Right lobe of liver (tissue), 6 donors: ENCODE measurements around the gene GPR31. TPM values are rescaled to one million over a fixed set of nuclear protein-coding genes. Genes with fewer than 3 reads are reported as not detected.

ENCODE experiments used
- ATAC-seq, 4 donors: fragments of 200-7000 bp; cut with Tn5 transposase; one replicate each; pipeline ENCODE4 v1.9.1; 2020; ENCODE audit warnings: mild to moderate bottlenecking in 4 of 4, moderate library complexity in 4 of 4
- DNase-seq, 3 donors: peaks; one replicate each; pipeline ENCODE4 v3.0.0-alpha.2; 2020
- H3K27ac ChIP-seq, 3 donors: fragments of 200-600 bp; one replicate each; pipeline ENCODE4 v1.8.0; 2022
- H3K27me3 ChIP-seq, 2 donors: fragments of 200-600 bp; one replicate each; pipeline ENCODE4 v1.8.0; 2022
- H3K36me3 ChIP-seq, 4 donors: fragments of 200-600 bp; sonication (generic) in 1 of 4; one replicate each; pipeline versions ENCODE4 v1.5.1 to v1.8.0; 2017 to 2022; ENCODE audit warnings: control low read depth in 1 of 4
- H3K4me1 ChIP-seq, 4 donors: fragments of 200-600 bp; sonication (generic) in 1 of 4; one replicate each; pipeline versions ENCODE4 v1.5.1 to v1.8.0; 2017 to 2022; ENCODE audit warnings: control low read depth in 1 of 4
- H3K4me3 ChIP-seq, 3 donors: fragments of 200-600 bp; one replicate each; pipeline ENCODE4 v1.8.0; 2022
- H3K9me3 ChIP-seq, 4 donors: fragments of 200-600 bp; sonication (generic) in 1 of 4; one replicate each; pipeline versions ENCODE4 v1.5.1 to v1.8.0; 2017 to 2022; ENCODE audit warnings: control low read depth in 1 of 4
- CTCF ChIP-seq, 4 donors: fragments of 200-600 bp in 3 of 4; fragments of 450-650 bp in 1 of 4; IDR thresholded peaks; one replicate each; pipeline versions ENCODE4 v1.5.1 to v1.8.0; 2016 to 2022; ENCODE audit warnings: antibody characterized with exemption in 4 of 4, mild to moderate bottlenecking in 2 of 4
- POLR2A ChIP-seq: fragments of 450-650 bp; IDR thresholded peaks from one replicate; pipeline ENCODE4 v1.6.1; 2017; ENCODE audit warnings: antibody characterized with exemption, mild to moderate bottlenecking
- WGBS: methylation state at CpG from one replicate; pipeline ENCODE4 v1.1.6; 2018; ENCODE audit warnings: low coverage, low lambda C conversion rate; ENCODE audit not compliant: insufficient coverage; ENCODE audit errors: missing lambda C conversion rate; 5-methylcytosine and 5-hydroxymethylcytosine counted together
- intact Hi-C, 2 donors: fragments of 100-400 bp; cut with DNase I; formaldehyde crosslinking; loops; one replicate each; pipeline versions ENCODE4 v1.11.2 to v1.14.1; 2022
- total RNA-seq, 6 experiments: library from RNA; depleted of rRNA in 2 of 6; stranded (reverse); fragments of >200 nt in 2 of 6; fragmentation: NEBNext Ultra II Directional in 3 of 6; extraction: Animal tissue kit (Norgen Biotek cat#: 25700) in 3 of 6; gene quantifications; one replicate each; pipeline versions ENCODE4 v1.1.0 to v1.2.4, GENCODE V29; 2016 to 2023
- donor health status: DM: no; HTN: yes; CAD: no.
- donor health status: DM: no; HTN: no; CAD: no.
- donor health status: DM: no; HTN: no; CAD: no.
- donor health status: DM: no; HTN: yes; CAD: no.
- donor health status: DM: no; HTN: yes; CAD: no.

Gene GPR31
- total RNA-seq, 6 experiments from 2014 or later: not detected

- TF ChIP-seq POLR2A (no peak), CTCF (IDR thresholded peaks at IDR 0.05) (no peak)
- Histone ChIP-seq H3K4me1 (peaks cover 0 to 12% (median 3%) of the 10 kb centered on the region in 4 donors), H3K27me3 (no peaks in the 10 kb centered on the region), H3K27ac (no peak overlapping the region), H3K4me3 (no peak overlapping the region), H3K9me3 (no peaks in the 10 kb centered on the region), H3K36me3 (no peaks in the 10 kb centered on the region)
- DNase-seq (no peak), ATAC-seq (no peak)
- WGBS: 88% methylated on average over 3 of the region's 3 CpGs
- intact Hi-C loops: no loop called here
These were observed 31.9 kb downstream of the GPR31 start for GRCh38 chr6:167125855-167126349.

GRCh38 chr6:167125410-167125809 lies 32.4 kb downstream of the GPR31 start:
- Histone ChIP-seq H3K36me3 (no peaks in the 10 kb centered on the region), H3K9me3 (no peaks in the 10 kb centered on the region), H3K27ac (no peak overlapping the region), H3K4me3 (no peak overlapping the region), H3K4me1 (peaks cover 0 to 12% (median 3%) of the 10 kb centered on the region in 4 donors), H3K27me3 (no peaks in the 10 kb centered on the region)
- ATAC-seq (no peak), DNase-seq (no peak)
- WGBS: 69% methylated on average over 4 of the region's 4 CpGs
- no peak for TF ChIP-seq CTCF (IDR thresholded peaks at IDR 0.05)
- TF ChIP-seq POLR2A: no peak
- intact Hi-C loops: no loop called here

GRCh38 chr6:167124753-167125152 lies 33.0 kb downstream of the GPR31 start:
- H3K27ac ChIP-seq: no peak overlapping the region
- no peaks in the 10 kb centered on the region for H3K27me3 ChIP-seq
- H3K36me3 ChIP-seq: no peaks in the 10 kb centered on the region
- TF ChIP-seq POLR2A (no peak), CTCF (IDR thresholded peaks at IDR 0.05) (no peak)
- no peak overlapping the region for H3K4me3 ChIP-seq
- peaks cover 0 to 12% (median 3%) of the 10 kb centered on the region in 4 donors for H3K4me1 ChIP-seq
- DNase-seq (no peak), ATAC-seq (no peak)
- intact Hi-C loops: no loop called here
- H3K9me3 ChIP-seq: no peaks in the 10 kb centered on the region
- 89% methylated on average over 5 of the region's 5 CpGs for WGBS

GRCh38 chr6:167122827-167123657 lies 34.7 kb downstream of the GPR31 start, which contains the start of gene CCR6:
Gene CCR6 (plus strand): TSS chr6:167123096. CDS start chr6:167136135, 13,039 bp downstream.
- 43% methylated on average over 8 of the region's 8 CpGs for WGBS
- no peak within 1 kb of the TSS for H3K27ac ChIP-seq
- no peaks in the 10 kb centered on the region for H3K36me3 ChIP-seq
- ATAC-seq: peak; percentile 34 to 80 (median 64)
- no peak within 1 kb of the TSS for H3K4me3 ChIP-seq
- intact Hi-C loops: no loop called here
- H3K4me1 ChIP-seq: peaks cover 0 to 12% (median 3%) of the 10 kb centered on the region in 4 donors
- H3K27me3 ChIP-seq: no peaks in the 10 kb centered on the region
- DNase-seq: no peak
- TF ChIP-seq POLR2A (no peak), CTCF (IDR thresholded peaks at IDR 0.05) (no peak)
- H3K9me3 ChIP-seq: no peaks in the 10 kb centered on the region
